Tibial nerve (tissue), 4 donors: ENCODE results near the gene TCAP. TPM values are rescaled to one million over a fixed set of nuclear protein-coding genes. Genes with fewer than 3 reads are reported as not detected.

Experiments
- DNase-seq, 2 donors: peaks; one replicate each; pipeline ENCODE4 v3.0.0-alpha.2; 2019; ENCODE audit warnings: low spot score in 2 of 2
- H3K27ac ChIP-seq, 4 donors: fragments of 200-600 bp; sonication (generic) in 3 of 4; one replicate each; pipeline ENCODE4 v1.5.1; 2017 to 2019; ENCODE audit warnings: mild to moderate bottlenecking in 1 of 4
- H3K27me3 ChIP-seq, 2 donors: fragments of 200-600 bp; sonication (generic) in 1 of 2; one replicate each; pipeline versions ENCODE4 v1.5.1 to v1.6.0; 2017 to 2019
- H3K36me3 ChIP-seq, 3 donors: fragments of 200-600 bp; sonication (generic); one replicate each; pipeline ENCODE4 v1.5.1; 2018 to 2019
- H3K4me1 ChIP-seq, 4 donors: fragments of 200-600 bp; sonication (generic) in 3 of 4; one replicate each; pipeline ENCODE4 v1.5.1; 2017 to 2019
- H3K4me3 ChIP-seq, 4 donors: fragments of 200-600 bp; sonication (generic) in 3 of 4; one replicate each; pipeline ENCODE4 v1.5.1; 2017 to 2019; ENCODE audit warnings: mild to moderate bottlenecking in 1 of 4, moderate library complexity in 1 of 4
- H3K9me3 ChIP-seq, 4 donors: fragments of 200-600 bp; sonication (generic) in 3 of 4; one replicate each; pipeline ENCODE4 v1.5.1; 2017 to 2019
- CTCF ChIP-seq, 5 experiments: fragments of 200-600 bp in 3 of 5; fragments of 450-650 bp in 2 of 5; sonication (generic) in 3 of 5; IDR thresholded peaks; one replicate each; pipeline ENCODE4 v1.5.1; 2016 to 2019; ENCODE audit warnings: antibody characterized with exemption in 5 of 5, mild to moderate bottlenecking in 3 of 5, moderate library complexity in 2 of 5
- EP300 ChIP-seq, 2 donors: sonication (generic); formaldehyde crosslinking; IDR thresholded peaks; one replicate each; pipeline ENCODE4 v1.6.1; 2017; ENCODE audit warnings: antibody characterized with exemption in 2 of 2, mild to moderate bottlenecking in 1 of 2
- POLR2A ChIP-seq, 2 donors: fragments of 450-650 bp; IDR thresholded peaks; one replicate each; pipeline ENCODE4 v1.6.1; 2017; ENCODE audit warnings: antibody characterized with exemption in 2 of 2, mild to moderate bottlenecking in 2 of 2, moderate library complexity in 2 of 2
- WGBS, 2 donors: methylation state at CpG; one replicate each; pipeline ENCODE4 v1.1.5; 2018; 5-methylcytosine and 5-hydroxymethylcytosine counted together
- total RNA-seq, 4 donors: library from RNA; depleted of rRNA; stranded (reverse); fragments of >200 nt; gene quantifications; one replicate each; pipeline ENCODE4 v1.1.0, GENCODE V29; 2016

TCAP gene
- total RNA-seq, 4 donors from 2014 or later: 0.30 to 5.5 (median 0.61) TPM

DNA sequence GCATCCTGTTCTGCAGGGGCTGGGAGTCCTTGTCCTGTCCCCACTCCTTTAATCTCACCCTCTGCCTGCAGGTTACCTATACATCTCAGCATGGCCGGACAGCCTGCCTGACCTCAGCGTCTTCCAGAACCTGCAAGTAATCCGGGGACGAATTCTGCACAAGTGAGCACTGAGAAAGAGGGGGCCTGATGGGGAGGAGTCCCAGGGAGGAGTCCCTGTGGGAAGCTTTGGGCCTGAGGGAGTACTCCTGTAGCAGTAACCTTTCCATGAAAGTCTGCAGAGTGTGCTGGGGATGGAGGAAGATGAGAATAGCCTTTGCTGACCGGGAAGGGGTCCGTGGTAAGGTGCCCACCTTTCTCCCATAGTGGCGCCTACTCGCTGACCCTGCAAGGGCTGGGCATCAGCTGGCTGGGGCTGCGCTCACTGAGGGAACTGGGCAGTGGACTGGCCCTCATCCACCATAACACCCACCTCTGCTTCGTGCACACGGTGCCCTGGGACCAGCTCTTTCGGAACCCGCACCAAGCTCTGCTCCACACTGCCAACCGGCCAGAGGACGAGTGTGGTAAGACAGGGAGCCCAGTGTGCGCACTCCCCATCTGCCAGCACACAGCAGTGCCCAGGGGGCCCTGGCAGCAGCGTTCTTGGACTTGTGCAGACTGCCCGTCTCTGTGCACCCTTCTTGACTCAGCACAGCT is 50.4 kb downstream of the TCAP start:
- peaks cover 0 to 100% (median 3%) of the 10 kb centered on the region in 3 donors for H3K36me3 ChIP-seq
- 94 to 95% methylated on average over 18 of the region's 18 CpGs for WGBS, 2 donors

More for the DNA sequence above, 50.4 kb downstream of the TCAP start:
- Histone ChIP-seq H3K4me3 (no peak overlapping the region), H3K4me1 (no peaks in the 10 kb centered on the region), H3K27me3 (no peaks in the 10 kb centered on the region), H3K27ac (no peak overlapping the region), H3K9me3 (no peaks in the 10 kb centered on the region)
- TF ChIP-seq POLR2A (IDR thresholded peaks at IDR 0.05) (no peak), CTCF (IDR thresholded peaks at IDR 0.05) (no peak), EP300 (IDR thresholded peaks at IDR 0.05) (no peak)
- DNase-seq: no peak

Other genes with a start within 250 kb of the TCAP start
- gene MED1, start 214.1 kb upstream of the TCAP start, total RNA-seq: 10 to 100 TPM; 17.0 to 30.4 (median 27.0) TPM
- 10 to 100 TPM; 39.3 to 50.4 (median 40.7) TPM for gene CDK12, start 203.9 kb upstream of the TCAP start, total RNA-seq
- not detected for gene NEUROD2, start 57.4 kb upstream of the TCAP start, total RNA-seq
- 10 to 100 TPM; 10.4 to 20.4 (median 12.7) TPM for gene PPP1R1B, start 38.4 kb upstream of the TCAP start, total RNA-seq
- 100 to 1,000 TPM in 3 of 4 donors, 10 to 100 TPM in 1; 85.3 to 170 (median 108) TPM for gene STARD3, start 28.2 kb upstream of the TCAP start, total RNA-seq
- gene PNMT, start 3.1 kb downstream of the TCAP start, total RNA-seq: 10 to 100 TPM in 3 of 4 donors, 1 to 10 TPM in 1; 2.4 to 19.6 (median 12.4) TPM
- 10 to 100 TPM; 10.9 to 16.5 (median 15.1) TPM for gene PGAP3, start 22.7 kb downstream of the TCAP start, total RNA-seq
- gene ERBB2, start 34.7 kb downstream of the TCAP start, total RNA-seq: 100 to 1,000 TPM; 101 to 131 (median 114) TPM
- 10 to 100 TPM; 29.8 to 65.3 (median 43.5) TPM for gene MIEN1, start 65.2 kb downstream of the TCAP start, total RNA-seq
- under 1 TPM in 3 of 4 donors, not detected in 1; 0.21 to 0.39 (median 0.30) TPM for gene GRB7, start 72.6 kb downstream of the TCAP start, total RNA-seq
- 1 to 10 TPM in 2 of 4 donors, under 1 TPM in 2; 0.30 to 1.9 (median 1.0) TPM for gene IKZF3, start 199.0 kb downstream of the TCAP start, total RNA-seq
- not detected for gene ZPBP2, start 202.9 kb downstream of the TCAP start, total RNA-seq